SU-DHL-6 (cell line): ENCODE results near the gene AHI1.

Source experiments
- H2AFZ ChIP-seq: fragments of 200-600 bp; sonication (generic); 2 replicates; pipeline ENCODE4 v1.6.1; 2014; ENCODE audit warnings: low read depth, mild to moderate bottlenecking, moderate library complexity, mixed read lengths, antibody characterized with exemption, low read length; ENCODE audit not compliant: severe bottlenecking
- H3F3A ChIP-seq: fragments of 200-600 bp; shearing (Covaris generic); 2 replicates; pipeline ENCODE4 v1.6.0; 2016; ENCODE audit warnings: antibody characterized with exemption, mild to moderate bottlenecking; ENCODE audit not compliant: insufficient read depth
- H3K27ac ChIP-seq: fragments of 200-600 bp; sonication (generic); 2 replicates; pipeline ENCODE4 v1.5.1; 2016; ENCODE audit warnings: low read depth, mild to moderate bottlenecking, low read length, moderate library complexity, mixed read lengths
- H3K27me3 ChIP-seq: fragments of 200-600 bp; sonication (generic), shearing (Covaris generic); 2 replicates; pipeline ENCODE4 v1.6.0; 2014; ENCODE audit warnings: mild to moderate bottlenecking, low read length
- H3K36me3 ChIP-seq: fragments of 200-600 bp; sonication (generic); 2 replicates; pipeline ENCODE4 v1.6.1; 2014; ENCODE audit warnings: mild to moderate bottlenecking, low read length, mixed read lengths
- H3K4me2 ChIP-seq: fragments of 300-600, 200-600 bp; shearing (Covaris generic), sonication (generic); 2 replicates; pipeline ENCODE4 v1.6.0; 2014; ENCODE audit warnings: low read length, low read depth, mild to moderate bottlenecking; ENCODE audit not compliant: poor library complexity, severe bottlenecking
- H3K4me3 ChIP-seq: fragments of 200-600 bp; sonication (generic); 2 replicates; pipeline ENCODE4 v1.5.1; 2014; ENCODE audit warnings: antibody characterized with exemption, low read length, mild to moderate bottlenecking, mixed read lengths; ENCODE audit not compliant: insufficient read depth, poor library complexity, severe bottlenecking
- H3K79me2 ChIP-seq: fragments of 200-600 bp; sonication (generic); 2 replicates; pipeline ENCODE4 v1.6.1; 2014; ENCODE audit warnings: mild to moderate bottlenecking, low read length, moderate library complexity; ENCODE audit not compliant: insufficient read depth
- H3K9ac ChIP-seq: fragments of 200-600 bp; sonication (generic); 2 replicates; pipeline ENCODE4 v1.7.0; 2014; ENCODE audit warnings: mild to moderate bottlenecking, low read length
- H3K9me2 ChIP-seq: fragments of 200-600 bp; sonication (generic); replicated peaks from 2 replicates; pipeline ENCODE4 v1.6.1; 2014; ENCODE audit warnings: low read length; ENCODE audit not compliant: insufficient read depth
- H3K9me3 ChIP-seq: fragments of 200-600 bp; sonication (generic); 2 replicates; pipeline ENCODE4 v1.6.1; 2014; ENCODE audit warnings: low read length, mixed read lengths; ENCODE audit not compliant: insufficient read depth
- H4K20me1 ChIP-seq: fragments of 200-600 bp; sonication (generic); 2 replicates; pipeline ENCODE4 v1.6.1; 2014; ENCODE audit warnings: low read depth, mild to moderate bottlenecking, antibody characterized with exemption, low read length, moderate library complexity, mixed read lengths
- EZH2phosphoT487 ChIP-seq: fragments of 200-600 bp; sonication (generic), shearing (Covaris generic); conservative IDR thresholded peaks from 2 replicates; pipeline ENCODE4 v1.6.1; 2018; ENCODE audit warnings: mild to moderate bottlenecking, antibody characterized with exemption, low read length, moderate library complexity, mixed read lengths
- TF ChIP-seq, protein P1 (sequence below): fragments of 200-600 bp; sonication (generic); IDR thresholded peaks from one replicate; pipeline ENCODE4 v1.5.1; 2017; ENCODE audit warnings: antibody characterized with exemption, mild to moderate bottlenecking, low read length, moderate library complexity; ENCODE audit not compliant: insufficient read depth, poor library complexity, severe bottlenecking

Gene AHI1

DNA sequence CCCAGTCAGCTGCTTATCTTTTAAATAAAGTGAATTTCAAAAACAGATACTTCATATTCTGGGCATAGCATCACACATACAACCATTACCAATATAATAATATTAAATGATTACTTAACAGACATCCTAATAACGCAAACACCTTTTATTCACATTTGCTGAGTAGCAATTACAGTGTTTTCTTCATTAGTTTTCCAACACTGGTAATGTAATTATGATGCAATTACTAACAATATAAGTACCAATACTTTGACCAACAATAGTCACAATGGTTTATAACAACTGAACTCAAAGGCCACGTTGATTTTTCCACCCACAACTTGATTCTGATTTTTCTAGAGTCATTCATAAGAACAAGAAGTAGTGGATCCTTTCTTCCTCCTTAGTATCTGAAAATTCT, 212.4 kb downstream of the AHI1 start:
- no peak for TF ChIP-seq EZH2phosphoT487
- TF ChIP-seq, protein P1, sequence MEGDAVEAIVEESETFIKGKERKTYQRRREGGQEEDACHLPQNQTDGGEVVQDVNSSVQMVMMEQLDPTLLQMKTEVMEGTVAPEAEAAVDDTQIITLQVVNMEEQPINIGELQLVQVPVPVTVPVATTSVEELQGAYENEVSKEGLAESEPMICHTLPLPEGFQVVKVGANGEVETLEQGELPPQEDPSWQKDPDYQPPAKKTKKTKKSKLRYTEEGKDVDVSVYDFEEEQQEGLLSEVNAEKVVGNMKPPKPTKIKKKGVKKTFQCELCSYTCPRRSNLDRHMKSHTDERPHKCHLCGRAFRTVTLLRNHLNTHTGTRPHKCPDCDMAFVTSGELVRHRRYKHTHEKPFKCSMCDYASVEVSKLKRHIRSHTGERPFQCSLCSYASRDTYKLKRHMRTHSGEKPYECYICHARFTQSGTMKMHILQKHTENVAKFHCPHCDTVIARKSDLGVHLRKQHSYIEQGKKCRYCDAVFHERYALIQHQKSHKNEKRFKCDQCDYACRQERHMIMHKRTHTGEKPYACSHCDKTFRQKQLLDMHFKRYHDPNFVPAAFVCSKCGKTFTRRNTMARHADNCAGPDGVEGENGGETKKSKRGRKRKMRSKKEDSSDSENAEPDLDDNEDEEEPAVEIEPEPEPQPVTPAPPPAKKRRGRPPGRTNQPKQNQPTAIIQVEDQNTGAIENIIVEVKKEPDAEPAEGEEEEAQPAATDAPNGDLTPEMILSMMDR, result no peak
- Histone ChIP-seq H3K9me3 (no peaks in the 10 kb centered on the region), H3K27me3 (no peaks in the 10 kb centered on the region)

DNA sequence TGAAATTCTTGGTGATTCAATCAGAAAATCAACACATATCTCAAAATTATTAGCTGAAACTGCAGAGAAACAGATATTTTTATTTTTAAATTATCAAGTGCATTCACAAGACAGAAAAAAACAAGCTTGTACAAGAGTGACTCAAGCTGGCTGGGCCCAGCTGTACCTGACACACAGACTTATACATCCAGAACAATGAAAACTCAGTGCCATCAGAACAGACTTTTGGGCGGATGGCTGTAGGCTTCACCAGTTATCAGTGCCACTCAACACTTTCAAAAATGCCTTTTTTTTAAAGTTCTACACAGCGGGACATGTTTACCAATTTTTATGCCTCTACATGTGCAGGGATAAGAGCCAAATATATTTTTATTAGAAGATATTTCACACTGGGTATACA, 213.6 kb downstream of the AHI1 start:
- Histone ChIP-seq H3K4me2 (no peak overlapping the region), H4K20me1 (no peaks in the 10 kb centered on the region), H3K4me3 (no peak overlapping the region), H3K27me3 (no peaks in the 10 kb centered on the region), H3K79me2 (no peaks in the 10 kb centered on the region), H3K27ac (no peak overlapping the region), H3K36me3 (no peaks in the 10 kb centered on the region), H2AFZ (no peak overlapping the region), H3K9me3 (no peaks in the 10 kb centered on the region), H3F3A (no peaks in the 10 kb centered on the region), H3K9ac (no peak overlapping the region), H3K9me2 (no peaks in the 10 kb centered on the region)
- no peak for TF ChIP-seq EZH2phosphoT487
- TF ChIP-seq, protein P1, result no peak

More for the DNA sequence above, 212.4 kb downstream of the AHI1 start:
- Histone ChIP-seq H3K36me3 (no peaks in the 10 kb centered on the region), H4K20me1 (no peaks in the 10 kb centered on the region), H3F3A (no peaks in the 10 kb centered on the region), H3K9ac (no peak overlapping the region), H3K9me2 (no peaks in the 10 kb centered on the region), H3K4me3 (no peak overlapping the region), H3K27ac (no peak overlapping the region), H2AFZ (no peak overlapping the region), H3K79me2 (no peaks in the 10 kb centered on the region), H3K4me2 (no peak overlapping the region)

DNA sequence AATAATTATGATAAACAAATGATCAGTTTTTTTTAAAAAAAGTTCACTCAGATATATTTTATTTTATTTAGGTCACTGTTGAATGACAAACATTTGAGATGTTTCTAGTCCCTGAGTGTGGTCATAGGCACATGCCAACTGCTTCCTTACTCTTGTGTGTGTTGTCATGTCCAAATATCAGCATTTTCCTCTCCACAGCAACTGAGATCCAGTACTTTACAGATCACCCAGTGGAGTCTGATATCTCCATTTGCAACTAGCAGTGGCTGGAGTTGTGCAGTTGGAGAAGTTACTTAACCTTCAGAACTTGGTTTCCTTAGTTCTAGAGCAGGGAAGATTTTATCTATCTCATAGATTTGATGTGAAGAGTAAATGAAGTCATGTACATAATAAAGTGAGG, 215.1 kb downstream of the AHI1 start:
- Histone ChIP-seq H3F3A (no peaks in the 10 kb centered on the region), H3K9me3 (no peaks in the 10 kb centered on the region), H2AFZ (no peak overlapping the region), H3K27ac (no peak overlapping the region), H3K9me2 (no peaks in the 10 kb centered on the region), H3K36me3 (no peaks in the 10 kb centered on the region), H3K4me2 (no peak overlapping the region), H3K4me3 (no peak overlapping the region), H3K79me2 (no peaks in the 10 kb centered on the region), H4K20me1 (no peaks in the 10 kb centered on the region), H3K9ac (no peak overlapping the region), H3K27me3 (no peaks in the 10 kb centered on the region)
- TF ChIP-seq EZH2phosphoT487, result no peak
- TF ChIP-seq, protein P1, result no peak

DNA sequence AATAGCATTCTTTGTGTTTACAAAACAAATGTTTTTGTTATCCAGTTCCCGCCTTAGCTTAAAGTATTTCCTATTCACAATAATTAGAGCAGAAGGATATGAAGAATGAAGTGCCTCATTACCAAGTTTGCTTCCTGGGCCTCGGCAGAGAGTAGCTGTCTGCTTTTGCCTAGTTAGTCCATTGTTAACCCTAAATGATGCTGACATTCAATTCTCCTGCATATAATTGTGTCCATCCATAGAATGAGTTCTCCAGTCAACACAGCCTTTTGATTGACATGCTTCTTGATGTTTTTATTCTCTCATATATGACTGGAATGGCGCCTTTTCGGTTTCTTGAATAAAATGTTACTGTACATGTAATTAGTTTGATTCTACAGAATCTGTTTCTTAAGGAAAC, 215.6 kb downstream of the AHI1 start:
- no peaks in the 10 kb centered on the region for H3K9me3 ChIP-seq
- TF ChIP-seq EZH2phosphoT487, result no peak
- TF ChIP-seq, protein P1, result no peak

More for the DNA sequence above, 215.6 kb downstream of the AHI1 start:
- H3K27ac ChIP-seq, result no peak overlapping the region
- no peaks in the 10 kb centered on the region for H3K79me2 ChIP-seq
- no peaks in the 10 kb centered on the region for H3K27me3 ChIP-seq
- no peak overlapping the region for H3K4me2 ChIP-seq
- no peaks in the 10 kb centered on the region for H3K9me2 ChIP-seq
- H3K4me3 ChIP-seq, result no peak overlapping the region
- no peak overlapping the region for H3K9ac ChIP-seq
- no peak overlapping the region for H2AFZ ChIP-seq
- H3K36me3 ChIP-seq, result no peaks in the 10 kb centered on the region
- no peaks in the 10 kb centered on the region for H3F3A ChIP-seq
- H4K20me1 ChIP-seq, result no peaks in the 10 kb centered on the region
